GM21390 (cell line): ENCODE results near the gene SULT1A2.
"Not testable (repeated sequence)": the region's sequence is repeated elsewhere in the genome, so short reads cannot be mapped to it uniquely, and the experiment has no call there.

Experiments
- ATAC-seq: cut with Tn5 transposase; IDR thresholded peaks from one replicate; pipeline ENCODE4 v1.9.1; 2021; ENCODE audit not compliant: unreplicated experiment

The SULT1A2 gene

GRCh38 chr16:28562199-28562598, 34.7 kb downstream of the SULT1A2 start:
- no peak for ATAC-seq

DNA sequence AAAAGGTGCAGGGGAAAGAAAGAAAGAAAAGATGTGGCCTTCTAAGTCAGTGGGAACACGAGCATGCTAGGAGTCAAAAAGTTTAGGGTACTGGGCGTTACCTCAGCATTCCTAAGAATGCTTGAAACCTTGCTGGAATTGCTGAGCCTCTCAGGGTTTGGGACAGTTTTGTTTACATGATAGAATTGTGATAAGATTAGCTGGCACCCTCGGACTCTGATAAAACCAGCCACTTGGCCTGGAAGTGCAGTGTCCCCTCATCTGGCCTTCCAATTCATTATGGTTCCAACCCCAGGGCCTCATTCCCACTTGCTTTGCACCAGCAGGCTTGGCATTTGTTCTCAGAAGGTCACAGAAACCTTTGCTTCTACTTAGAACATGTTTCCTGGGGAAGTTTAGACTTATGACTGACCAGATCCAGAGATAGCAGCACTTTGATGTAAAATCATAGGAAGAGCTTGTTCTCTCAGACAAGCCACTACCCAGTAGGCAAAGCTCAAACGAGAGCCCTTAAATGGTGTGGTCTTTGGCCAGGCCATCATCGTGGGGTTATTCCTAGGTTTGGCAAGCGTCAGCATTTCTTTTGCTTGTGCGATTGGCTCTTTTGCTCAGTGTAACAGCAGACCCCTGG, 35.2 kb downstream of the SULT1A2 start:
- no peak for ATAC-seq

GRCh38 chr16:28558456-28558855, 38.4 kb downstream of the SULT1A2 start:
- ATAC-seq: no peak

DNA sequence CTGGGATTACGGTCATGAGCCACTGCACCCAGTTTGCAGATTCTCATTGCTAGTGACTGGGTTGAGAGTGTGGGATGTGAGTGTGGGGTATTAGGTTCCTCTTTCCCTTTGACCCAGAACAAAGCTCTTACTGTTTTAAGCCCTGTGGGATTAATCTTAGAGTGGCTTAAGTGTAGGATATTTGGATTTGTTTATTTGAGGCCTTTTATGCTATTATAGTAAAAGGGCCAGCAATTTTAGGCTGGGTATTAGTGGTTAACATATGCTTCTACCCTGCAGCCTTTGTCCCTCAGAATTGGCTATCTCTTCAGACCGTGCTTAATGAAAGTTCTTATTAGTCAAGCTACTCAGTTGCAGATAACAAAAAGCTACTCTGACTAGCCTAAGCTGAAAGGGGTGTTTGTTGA, 39.9 kb downstream of the SULT1A2 start:
- ATAC-seq: no peak

GRCh38 chr16:28555561-28555960, 41.3 kb downstream of the SULT1A2 start:
- ATAC-seq: no peak

- no peak for ATAC-seq
Observed at GRCh38 chr16:28554634-28555423, 42.0 kb downstream of the SULT1A2 start.

DNA sequence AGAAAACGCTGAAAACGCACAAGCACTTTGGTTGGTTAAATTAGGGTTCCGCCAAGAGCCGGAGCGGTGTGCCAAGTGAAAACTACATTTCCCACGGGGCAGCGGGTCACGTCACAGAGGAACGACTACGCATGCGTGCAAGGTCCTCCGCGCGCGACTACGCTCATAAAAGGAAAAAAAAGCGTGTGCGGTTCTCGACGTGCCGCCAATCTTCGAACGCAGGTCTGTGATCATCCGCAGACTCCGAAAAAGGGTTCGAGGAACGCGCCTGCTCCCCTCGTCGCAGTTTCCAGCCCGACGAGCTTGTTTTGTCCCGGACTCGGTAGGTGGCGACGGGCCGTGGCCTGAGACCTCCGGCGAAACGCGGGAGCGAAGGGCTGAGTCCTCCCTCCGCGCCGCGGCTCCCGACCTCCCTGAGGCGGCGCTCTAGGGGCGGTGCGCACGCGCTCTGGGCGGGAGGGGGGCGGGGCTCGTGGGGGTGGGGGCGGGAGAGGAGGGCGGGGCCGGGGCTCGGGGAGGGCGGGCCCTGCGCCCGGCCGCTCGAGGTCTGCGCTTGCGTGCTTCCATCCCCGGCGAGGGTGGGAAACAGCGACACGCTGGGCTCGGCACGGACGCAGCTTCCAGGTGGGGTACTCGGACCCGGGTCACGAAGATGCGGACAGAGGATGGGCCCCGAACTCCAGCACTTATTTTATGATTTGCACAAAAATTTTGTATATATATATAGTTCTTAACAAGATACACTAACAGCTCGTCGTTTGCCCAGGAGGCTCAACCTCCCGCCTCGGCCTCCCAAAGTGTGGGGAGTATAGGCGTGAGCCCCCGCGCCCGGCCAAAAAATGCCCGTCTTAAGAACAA, 42.8 kb downstream of the SULT1A2 start, which contains the start of gene SGF29:
Gene SGF29, plus strand, starts transcription at position 145 of the 858 bp plus-strand sequence. CDS start 27,150 bp downstream, outside the sequence.
- ATAC-seq: peak; percentile 68

GRCh38 chr16:28549301-28549899, 47.5 kb downstream of the SULT1A2 start:
- no peak for ATAC-seq

DNA sequence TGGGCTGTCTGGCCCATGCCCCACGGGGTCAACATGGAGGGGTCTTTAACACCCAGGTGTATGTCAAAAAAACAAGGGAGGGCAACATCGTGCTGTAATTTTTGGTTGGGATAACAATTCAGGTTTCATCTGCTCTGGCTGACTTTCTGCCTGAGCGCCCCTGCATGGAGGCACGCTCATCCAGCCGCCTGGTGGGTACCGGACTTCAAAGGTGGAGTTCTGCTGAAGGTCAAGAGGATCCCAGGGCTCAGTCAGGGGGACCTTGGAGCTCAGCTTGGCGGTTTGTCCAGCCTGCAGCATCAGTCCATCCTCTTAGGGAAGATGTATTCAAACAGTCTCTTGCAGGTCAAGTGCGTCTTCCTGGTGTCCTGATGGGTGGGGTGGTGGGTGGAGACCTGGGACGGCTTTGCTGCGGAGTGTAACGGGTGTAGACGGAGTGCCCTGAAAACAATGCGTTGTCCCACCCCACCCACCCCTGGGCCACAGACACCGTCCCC, 48.5 kb downstream of the SULT1A2 start:
- no peak for ATAC-seq

GRCh38 chr16:28546626-28547025, 50.2 kb downstream of the SULT1A2 start:
- no peak for ATAC-seq

GRCh38 chr16:28545964-28546363, 50.9 kb downstream of the SULT1A2 start:
- not testable (repeated sequence) for ATAC-seq

DNA sequence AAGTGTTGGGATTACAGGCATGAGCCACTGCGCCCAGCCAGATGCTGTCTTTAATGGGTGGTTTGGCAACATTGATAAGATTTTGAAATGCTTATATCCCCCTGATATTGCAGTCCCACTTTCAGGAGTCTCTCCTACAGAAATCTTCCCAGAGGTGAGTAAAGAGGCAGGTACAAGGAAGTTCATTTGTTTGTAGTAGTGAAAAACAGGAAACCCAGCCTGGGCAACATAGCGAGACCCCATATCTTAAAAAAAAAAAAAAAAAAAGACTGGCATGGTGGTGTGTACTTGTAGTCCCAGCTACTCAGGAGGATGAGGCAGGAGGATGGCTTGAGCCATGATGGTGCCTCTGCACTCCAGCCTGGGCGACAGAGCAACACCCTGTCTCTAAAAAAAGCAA, 51.9 kb downstream of the SULT1A2 start:
- ATAC-seq: no peak

DNA sequence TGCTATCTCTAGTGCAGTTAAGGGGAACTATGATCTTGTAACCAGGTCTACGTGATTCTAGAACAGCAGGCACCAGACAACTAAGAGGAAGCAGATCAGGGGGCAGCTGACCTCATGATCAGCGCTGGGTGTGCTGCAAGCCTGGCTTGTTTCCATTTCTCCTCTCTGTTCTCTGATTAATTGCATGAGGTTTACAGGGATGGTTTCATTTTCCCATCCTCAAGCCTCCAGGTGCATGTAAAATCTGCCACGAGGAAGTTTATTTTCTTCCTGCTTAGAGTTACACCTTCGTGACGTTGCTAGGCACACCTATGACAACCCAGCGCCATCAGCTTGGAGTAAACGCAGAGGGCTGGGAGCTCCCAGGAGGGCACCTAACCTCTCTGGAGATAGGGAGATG, 53.8 kb downstream of the SULT1A2 start:
- ATAC-seq: no peak

- ATAC-seq: no peak
Observed at GRCh38 chr16:28542646-28543045, 54.2 kb downstream of the SULT1A2 start.
